HepG2 (cell line): ENCODE data around the gene STN1. TPM values are rescaled to one million over a fixed set of nuclear protein-coding genes. Genes with fewer than 3 reads are reported as not detected.

Experiments used
- EHMT2 ChIP-seq: fragments of 200-600 bp; sonication (generic); IDR thresholded peaks from 2 replicates; pipeline ENCODE4 v1.7.0; 2017; ENCODE audit warnings: antibody characterized with exemption, low read depth, low read length, borderline replicate concordance
- HNF4A ChIP-seq: sonication (generic); formaldehyde crosslinking; IDR thresholded peaks from 2 replicates; pipeline ENCODE4 v1.4.0; 2020; ENCODE audit warnings: missing genetic modification reagents
- HNRNPL ChIP-seq: fragments of 200-400 bp; formaldehyde crosslinking; IDR thresholded peaks from 2 replicates; pipeline ENCODE4 v1.6.1; 2017; ENCODE audit warnings: mild to moderate bottlenecking, low read depth, low read length
- IRX3 ChIP-seq: sonication (generic); formaldehyde crosslinking; IDR thresholded peaks from 2 replicates; pipeline ENCODE4 v1.8.1; 2023; ENCODE audit warnings: mild to moderate bottlenecking, low read depth, missing genetic modification reagents, borderline replicate concordance
- JUND ChIP-seq: sonication (generic); formaldehyde crosslinking; IDR thresholded peaks from 2 replicates; pipeline ENCODE4 v1.8.0; 2022; ENCODE audit warnings: mild to moderate bottlenecking, missing genetic modification reagents
- KDM4B ChIP-seq: sonication (generic); formaldehyde crosslinking; IDR thresholded peaks from 2 replicates; pipeline ENCODE4 v1.4.0; 2020; ENCODE audit warnings: missing genetic modification reagents
- MED1 ChIP-seq: sonication (generic); formaldehyde crosslinking; IDR thresholded peaks from 2 replicates; pipeline ENCODE4 v1.4.0; 2020; ENCODE audit warnings: missing genetic modification reagents
- PLRG1 ChIP-seq: fragments of 450-650 bp; conservative IDR thresholded peaks from 2 replicates; pipeline ENCODE4 v1.6.1; 2016
- SOX13 ChIP-seq, 3 experiments: fragments of 450-650 bp in 1 of 3; sonication (generic) in 1 of 3; formaldehyde crosslinking in 1 of 3; IDR thresholded peaks in 2 of 3; conservative IDR thresholded peaks in 1 of 3; 2 replicates each; pipeline versions ENCODE4 v1.5.0 to v1.6.1; 2016 to 2020; ENCODE audit warnings: antibody characterized with exemption in 1 of 3, mild to moderate bottlenecking in 1 of 3, missing compliant biosample characterization in 1 of 3, missing genetic modification reagents in 1 of 3, moderate library complexity in 1 of 3
- SPEN ChIP-seq: sonication (generic); formaldehyde crosslinking; IDR thresholded peaks from 2 replicates; pipeline ENCODE4 v1.5.1; 2020; ENCODE audit warnings: low read depth, mild to moderate bottlenecking, missing genetic modification reagents
- YEATS4 ChIP-seq: sonication (generic); formaldehyde crosslinking; IDR thresholded peaks from 2 replicates; pipeline ENCODE4 v1.4.0; 2020; ENCODE audit warnings: missing genetic modification reagents, borderline replicate concordance
- ZFX ChIP-seq: sonication (generic); formaldehyde crosslinking; IDR thresholded peaks from 2 replicates; pipeline ENCODE4 v1.4.0; 2020; ENCODE audit warnings: mild to moderate bottlenecking, low read depth, missing genetic modification reagents, moderate library complexity
- ZNF121 ChIP-seq: sonication (generic); formaldehyde crosslinking; IDR thresholded peaks from 2 replicates; pipeline ENCODE4 v1.5.0; 2020; ENCODE audit warnings: mild to moderate bottlenecking, missing genetic modification reagents
- ZNF619 ChIP-seq: sonication (generic); formaldehyde crosslinking; IDR thresholded peaks from 2 replicates; pipeline ENCODE4 v1.4.0; 2020; ENCODE audit warnings: mild to moderate bottlenecking, missing genetic modification reagents
- ZNF670 ChIP-seq: sonication (generic); formaldehyde crosslinking; IDR thresholded peaks from 2 replicates; pipeline ENCODE4 v1.8.0; 2022; ENCODE audit warnings: mild to moderate bottlenecking, missing genetic modification reagents, borderline replicate concordance
- polyA plus RNA-seq, 8 experiments: library from polyadenylated mRNA; depleted of rRNA in 3 of 8; stranded (reverse) in 7 of 8; unstranded in 1 of 8; fragments of >200 nt; fragmentation: Illumina TruSeq in 4 of 8; extraction: Trizol in 4 of 8; gene quantifications; 2 replicates each; pipeline versions ENCODE4 v1.2.1 to v1.2.3, GENCODE V29; 2011 to 2016; ENCODE audit warnings: low read depth in 4 of 8, missing spikeins in 1 of 8, mixed read lengths in 1 of 8; ENCODE audit not compliant: insufficient read depth in 1 of 8
- total RNA-seq, 5 experiments: library from RNA; depleted of rRNA; stranded (reverse); fragments of >200 nt; fragmentation: Illumina TruSeq; extraction: Trizol; gene quantifications; 2 replicates each; pipeline ENCODE4 v1.2.3, GENCODE V29; 2016; ENCODE audit warnings: low read depth in 1 of 5
- TF ChIP-seq, protein P1 (sequence below): IDR thresholded peaks from 2 replicates; pipeline ENCODE4 v1.6.1; 2018; ENCODE audit warnings: missing genetic modification reagents, mild to moderate bottlenecking, missing compliant biosample characterization
- TF ChIP-seq, protein P2 (sequence below): sonication (generic); formaldehyde crosslinking; IDR thresholded peaks from 2 replicates; pipeline ENCODE4 v1.8.0; 2022; ENCODE audit warnings: mild to moderate bottlenecking, missing genetic modification reagents, borderline replicate concordance
- TF ChIP-seq, protein P3 (sequence below): sonication (generic); formaldehyde crosslinking; IDR thresholded peaks from 2 replicates; pipeline ENCODE4 v1.4.0; 2020; ENCODE audit warnings: missing genetic modification reagents
- TF ChIP-seq, protein P4 (sequence below): IDR thresholded peaks from 2 replicates; pipeline ENCODE4 v1.6.1; 2016
- TF ChIP-seq, protein P5 (sequence below): sonication (generic); formaldehyde crosslinking; IDR thresholded peaks from 2 replicates; pipeline ENCODE4 v1.5.0; 2020; ENCODE audit warnings: mild to moderate bottlenecking, missing genetic modification reagents

STN1 gene
- total and polyA plus RNA-seq, 2 of the 13 experiments (the other 11 are each of a cell fraction or from before 2014, with no cell fraction given), result 17.6 to 22.7 TPM

DNA sequence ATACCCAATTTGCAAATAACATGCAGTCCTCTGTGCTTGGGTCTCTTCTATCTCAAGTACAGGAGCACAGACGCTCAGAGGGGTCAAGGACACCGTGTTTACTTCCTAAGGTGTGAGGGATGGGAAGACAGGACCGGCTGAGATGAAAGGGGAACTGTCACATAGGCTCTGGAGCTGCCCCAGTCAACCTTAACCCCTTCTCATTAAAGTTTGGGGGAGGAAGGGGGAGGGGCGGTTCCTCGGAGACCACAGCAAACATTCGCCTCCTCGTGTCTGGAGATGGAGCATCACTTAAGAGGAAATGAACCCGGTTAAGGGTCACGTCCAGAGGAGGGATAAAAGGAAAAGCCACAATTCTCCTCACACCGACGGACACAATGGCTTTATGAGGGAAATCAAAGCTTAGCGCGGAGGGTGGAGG lies 63.7 kb downstream of the STN1 start (continued):
- TF ChIP-seq EHMT2 (no peak), SPEN (CRISPR knock-in tag) (no peak), ZNF121 (CRISPR knock-in tag) (0 out of 2 replicates have a peak, but pooled peaks have one; percentile 14), HNF4A (CRISPR knock-in tag) (peak; percentile 74; the same call in 1 of the 2 replicates), KDM4B (CRISPR knock-in tag) (peak; percentile 37; the same call in 1 of the 2 replicates), SOX13 (IDR thresholded peaks at IDR 0.05) (no peak), SOX13 (CRISPR knock-in tag; conservative IDR thresholded peaks at IDR 0.05 in 1 of 2, IDR thresholded peaks at IDR 0.05 in 1 of 2) (peak in 1 of 2 experiments; percentile 76; a peak in 2 of 4 replicates), ZNF619 (CRISPR knock-in tag) (no peak), JUND (0 out of 2 replicates have a peak, but pooled peaks have one; percentile 23), HNRNPL (no peak), YEATS4 (peak; percentile 50; the same call in 1 of the 2 replicates), MED1 (CRISPR knock-in tag) (peak; percentile 84), ZNF670 (CRISPR knock-in tag) (no peak), PLRG1 (no peak), ZFX (CRISPR knock-in tag) (peak; percentile 19; the same call in 1 of the 2 replicates), IRX3 (CRISPR knock-in tag) (0 out of 2 replicates have a peak, but pooled peaks have one; percentile 39)
- TF ChIP-seq, protein P1, sequence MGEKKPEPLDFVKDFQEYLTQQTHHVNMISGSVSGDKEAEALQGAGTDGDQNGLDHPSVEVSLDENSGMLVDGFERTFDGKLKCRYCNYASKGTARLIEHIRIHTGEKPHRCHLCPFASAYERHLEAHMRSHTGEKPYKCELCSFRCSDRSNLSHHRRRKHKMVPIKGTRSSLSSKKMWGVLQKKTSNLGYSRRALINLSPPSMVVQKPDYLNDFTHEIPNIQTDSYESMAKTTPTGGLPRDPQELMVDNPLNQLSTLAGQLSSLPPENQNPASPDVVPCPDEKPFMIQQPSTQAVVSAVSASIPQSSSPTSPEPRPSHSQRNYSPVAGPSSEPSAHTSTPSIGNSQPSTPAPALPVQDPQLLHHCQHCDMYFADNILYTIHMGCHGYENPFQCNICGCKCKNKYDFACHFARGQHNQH (CRISPR knock-in tag), result peak; percentile 67
- TF ChIP-seq, protein P2, sequence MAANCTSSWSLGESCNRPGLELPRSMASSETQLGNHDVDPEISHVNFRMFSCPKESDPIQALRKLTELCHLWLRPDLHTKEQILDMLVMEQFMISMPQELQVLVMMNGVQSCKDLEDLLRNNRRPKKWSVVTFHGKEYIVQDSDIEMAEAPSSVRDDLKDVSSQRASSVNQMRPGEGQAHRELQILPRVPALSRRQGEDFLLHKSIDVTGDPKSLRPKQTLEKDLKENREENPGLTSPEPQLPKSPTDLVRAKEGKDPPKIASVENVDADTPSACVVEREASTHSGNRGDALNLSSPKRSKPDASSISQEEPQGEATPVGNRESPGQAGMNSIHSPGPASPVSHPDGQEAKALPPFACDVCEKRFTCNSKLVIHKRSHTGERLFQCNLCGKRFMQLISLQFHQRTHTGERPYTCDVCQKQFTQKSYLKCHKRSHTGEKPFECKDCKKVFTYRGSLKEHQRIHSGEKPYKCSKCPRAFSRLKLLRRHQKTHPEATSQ, result no peak
- TF ChIP-seq, protein P3, sequence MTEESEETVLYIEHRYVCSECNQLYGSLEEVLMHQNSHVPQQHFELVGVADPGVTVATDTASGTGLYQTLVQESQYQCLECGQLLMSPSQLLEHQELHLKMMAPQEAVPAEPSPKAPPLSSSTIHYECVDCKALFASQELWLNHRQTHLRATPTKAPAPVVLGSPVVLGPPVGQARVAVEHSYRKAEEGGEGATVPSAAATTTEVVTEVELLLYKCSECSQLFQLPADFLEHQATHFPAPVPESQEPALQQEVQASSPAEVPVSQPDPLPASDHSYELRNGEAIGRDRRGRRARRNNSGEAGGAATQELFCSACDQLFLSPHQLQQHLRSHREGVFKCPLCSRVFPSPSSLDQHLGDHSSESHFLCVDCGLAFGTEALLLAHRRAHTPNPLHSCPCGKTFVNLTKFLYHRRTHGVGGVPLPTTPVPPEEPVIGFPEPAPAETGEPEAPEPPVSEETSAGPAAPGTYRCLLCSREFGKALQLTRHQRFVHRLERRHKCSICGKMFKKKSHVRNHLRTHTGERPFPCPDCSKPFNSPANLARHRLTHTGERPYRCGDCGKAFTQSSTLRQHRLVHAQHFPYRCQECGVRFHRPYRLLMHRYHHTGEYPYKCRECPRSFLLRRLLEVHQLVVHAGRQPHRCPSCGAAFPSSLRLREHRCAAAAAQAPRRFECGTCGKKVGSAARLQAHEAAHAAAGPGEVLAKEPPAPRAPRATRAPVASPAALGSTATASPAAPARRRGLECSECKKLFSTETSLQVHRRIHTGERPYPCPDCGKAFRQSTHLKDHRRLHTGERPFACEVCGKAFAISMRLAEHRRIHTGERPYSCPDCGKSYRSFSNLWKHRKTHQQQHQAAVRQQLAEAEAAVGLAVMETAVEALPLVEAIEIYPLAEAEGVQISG, result no peak
- TF ChIP-seq, protein P4, sequence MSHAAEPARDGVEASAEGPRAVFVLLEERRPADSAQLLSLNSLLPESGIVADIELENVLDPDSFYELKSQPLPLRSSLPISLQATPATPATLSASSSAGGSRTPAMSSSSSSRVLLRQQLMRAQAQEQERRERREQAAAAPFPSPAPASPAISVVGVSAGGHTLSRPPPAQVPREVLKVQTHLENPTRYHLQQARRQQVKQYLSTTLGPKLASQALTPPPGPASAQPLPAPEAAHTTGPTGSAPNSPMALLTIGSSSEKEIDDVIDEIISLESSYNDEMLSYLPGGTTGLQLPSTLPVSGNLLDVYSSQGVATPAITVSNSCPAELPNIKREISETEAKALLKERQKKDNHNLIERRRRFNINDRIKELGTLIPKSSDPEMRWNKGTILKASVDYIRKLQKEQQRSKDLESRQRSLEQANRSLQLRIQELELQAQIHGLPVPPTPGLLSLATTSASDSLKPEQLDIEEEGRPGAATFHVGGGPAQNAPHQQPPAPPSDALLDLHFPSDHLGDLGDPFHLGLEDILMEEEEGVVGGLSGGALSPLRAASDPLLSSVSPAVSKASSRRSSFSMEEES (CRISPR knock-in tag), result 0 out of 2 replicates have a peak, but pooled peaks have one; percentile 19
- TF ChIP-seq, protein P5, sequence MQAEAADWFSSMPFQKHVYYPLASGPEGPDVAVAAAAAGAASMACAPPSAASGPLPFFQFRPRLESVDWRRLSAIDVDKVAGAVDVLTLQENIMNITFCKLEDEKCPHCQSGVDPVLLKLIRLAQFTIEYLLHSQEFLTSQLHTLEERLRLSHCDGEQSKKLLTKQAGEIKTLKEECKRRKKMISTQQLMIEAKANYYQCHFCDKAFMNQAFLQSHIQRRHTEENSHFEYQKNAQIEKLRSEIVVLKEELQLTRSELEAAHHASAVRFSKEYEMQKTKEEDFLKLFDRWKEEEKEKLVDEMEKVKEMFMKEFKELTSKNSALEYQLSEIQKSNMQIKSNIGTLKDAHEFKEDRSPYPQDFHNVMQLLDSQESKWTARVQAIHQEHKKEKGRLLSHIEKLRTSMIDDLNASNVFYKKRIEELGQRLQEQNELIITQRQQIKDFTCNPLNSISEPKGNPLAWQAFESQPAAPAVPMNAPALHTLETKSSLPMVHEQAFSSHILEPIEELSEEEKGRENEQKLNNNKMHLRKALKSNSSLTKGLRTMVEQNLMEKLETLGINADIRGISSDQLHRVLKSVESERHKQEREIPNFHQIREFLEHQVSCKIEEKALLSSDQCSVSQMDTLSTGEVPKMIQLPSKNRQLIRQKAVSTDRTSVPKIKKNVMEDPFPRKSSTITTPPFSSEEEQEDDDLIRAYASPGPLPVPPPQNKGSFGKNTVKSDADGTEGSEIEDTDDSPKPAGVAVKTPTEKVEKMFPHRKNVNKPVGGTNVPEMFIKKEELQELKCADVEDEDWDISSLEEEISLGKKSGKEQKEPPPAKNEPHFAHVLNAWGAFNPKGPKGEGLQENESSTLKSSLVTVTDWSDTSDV (CRISPR knock-in tag), result no peak
